ENCODE data around the gene OR10P1. TPM values are rescaled to one million over a fixed set of nuclear protein-coding genes. Genes with fewer than 3 reads are reported as not detected.

The OR10P1 gene
- total and polyA plus RNA-seq, 10 of the 15 experiments (the other 5 are each of a cell fraction or from before 2014, with no cell fraction given) = not detected

GRCh38 chr12:55644591-55644990, 7.9 kb downstream of the OR10P1 start:
- Histone ChIP-seq H3K79me2 (ENCODE audit: control insufficient read depth, insufficient read depth, low read length) (no peaks in the 10 kb centered on the region), H3K4me3 (no peak overlapping the region), H3K27ac (ENCODE audit: control insufficient read depth, insufficient read depth) (no peak overlapping the region), H2AFZ (ENCODE audit: control insufficient read depth, low read depth, low read length) (no peak overlapping the region), H4K20me1 (ENCODE audit: control insufficient read depth, insufficient read depth) (no peaks in the 10 kb centered on the region), H3K4me1 (ENCODE audit: control insufficient read depth, insufficient read depth, low read length) (peaks cover 20% of the 10 kb centered on the region), H3K4me2 (ENCODE audit: control insufficient read depth, insufficient read depth) (no peak overlapping the region), H3K36me3 (ENCODE audit: control insufficient read depth in 2 of 2, insufficient read depth in 2 of 2, low read length in 1 of 2) (no peaks in the 10 kb centered on the region), H3K27me3 (replicated peaks in 1 of 2; ENCODE audit: control insufficient read depth in 2 of 2, insufficient read depth in 2 of 2, low read length in 1 of 2) (no peaks in the 10 kb centered on the region), H3K9ac (ENCODE audit: control insufficient read depth, insufficient read depth, low read length) (no peak overlapping the region), H3K9me3 (replicated peaks; ENCODE audit: control insufficient read depth, insufficient read depth, low read length) (no peaks in the 10 kb centered on the region; the same call in 1 of the 3 replicates)
- ChIA-PET CTCF (interaction anchor here (1.0 to 5.0 kb wide), 15 partner anchors 9 to 452 kb away, joined by 3 to 109 read pairs (median 4); partner anchors contain the start of genes BLOC1S1, OR10P1, ORMDL2 and SARNP), RAD21 (ENCODE audit: unreplicated experiment) (interaction anchor here (1.5 to 1.6 kb wide), 2 partner anchors 12 to 29 kb away, joined by 4 to 7 read pairs; no protein-coding TSS in a partner anchor), POLR2A (interaction anchor here (1.2 kb wide), 1 partner anchor 85 kb away, joined by 3 read pairs; the partner anchor contains the start of gene CD63), SMC1A (ENCODE audit: uncharacterized antibody, unreplicated experiment) (interaction anchor here (0.9 to 4.7 kb wide), 8 partner anchors 9 to 93 kb away, joined by 3 to 35 read pairs (median 4); partner anchors contain the start of gene BLOC1S1)
- DNase-seq (ENCODE audit: low read depth, low spot score) = no peak
- no peak for ATAC-seq
- in situ Hi-C loops (cut with MboI) (no loop called here), intact Hi-C loops (cut with micrococcal nuclease; ENCODE audit: unreplicated experiment) (no loop called here)
- 0% methylated on average over 1 of the region's 1 CpG for WGBS (ENCODE audit: insufficient coverage, insufficient replicate concordance, low lambda C conversion rate, missing lambda C conversion rate)
- TF ChIP-seq CBX5 (IDR thresholded peaks at IDR 0.05; ENCODE audit: low read depth) (no peak), CEBPZ (IDR thresholded peaks at IDR 0.05; ENCODE audit: low read depth, low read length) (no peak), MEF2A (IDR thresholded peaks at IDR 0.05; ENCODE audit: insufficient read depth, low read depth, low read length) (no peak), IKZF2 (IDR thresholded peaks at IDR 0.05) (no peak), NR2C2 (IDR thresholded peaks at IDR 0.05; ENCODE audit: borderline replicate concordance, control insufficient read depth, insufficient read length, low read depth) (no peak), HCFC1 (IDR thresholded peaks at IDR 0.05; ENCODE audit: low read length) (no peak), RUNX3 (IDR thresholded peaks at IDR 0.05; ENCODE audit: low read length) (no peak), NFYA (IDR thresholded peaks at IDR 0.05; ENCODE audit: borderline replicate concordance, low read depth, low read length) (no peak), SREBF1 (IDR thresholded peaks at IDR 0.05; ENCODE audit: low read length) (no peak)
- BruUV-seq (replicated peaks) = no TSS peak
- FAIRE-seq = no peak

Measured in GM12878 (cell line).